K562 (cell line): Measurements from ENCODE around the gene FCRL6. TPM values are rescaled to one million over a fixed set of nuclear protein-coding genes. Genes with fewer than 3 reads are reported as not detected.

Source experiments
- BRF1 ChIP-seq: IDR thresholded peaks from 3 replicates; pipeline ENCODE4 v1.6.1; 2011; ENCODE audit warnings: borderline replicate concordance, mild to moderate bottlenecking; ENCODE audit not compliant: insufficient read length; ENCODE audit errors: extremely low read depth
- CC2D1A ChIP-seq: fragments of 450-650 bp; IDR thresholded peaks from 2 replicates; pipeline ENCODE4 v1.6.1; 2017; ENCODE audit warnings: mild to moderate bottlenecking
- CCAR2 ChIP-seq: fragments of 200-400 bp; formaldehyde crosslinking; IDR thresholded peaks from 2 replicates; pipeline ENCODE4 v1.6.1; 2017; ENCODE audit warnings: mild to moderate bottlenecking, low read depth, low read length
- FOXK2 ChIP-seq, 2 experiments: fragments of 450-650 bp; IDR thresholded peaks in 1 of 2; conservative IDR thresholded peaks in 1 of 2; 2 replicates each; pipeline ENCODE4 v1.6.1; 2016; ENCODE audit warnings: low read depth in 2 of 2, mild to moderate bottlenecking in 1 of 2
- HSF4 ChIP-seq: fragments of 250-450 bp; sonication (Bioruptor Pico); IDR thresholded peaks from 2 replicates; pipeline ENCODE4 v2.1.2; 2022; ENCODE audit warnings: mild to moderate bottlenecking, moderate library complexity, borderline replicate concordance
- KDM1A ChIP-seq, 2 experiments: fragments of 450-650 bp; IDR thresholded peaks; 2 replicates each; pipeline ENCODE4 v1.6.1; 2016; ENCODE audit warnings: mild to moderate bottlenecking in 2 of 2
- MAFG ChIP-seq: fragments of 450-650 bp; conservative IDR thresholded peaks from 2 replicates; pipeline ENCODE4 v1.6.1; 2016; ENCODE audit warnings: missing genetic modification characterization, missing compliant biosample characterization
- MED1 ChIP-seq: sonication (generic); formaldehyde crosslinking; IDR thresholded peaks from 2 replicates; pipeline ENCODE4 v1.8.1; 2023; ENCODE audit warnings: missing genetic modification reagents, borderline replicate concordance
- MEF2D ChIP-seq: conservative IDR thresholded peaks from 2 replicates; pipeline ENCODE4 v1.6.1; 2016; ENCODE audit warnings: low read depth, missing genetic modification characterization, missing compliant biosample characterization
- NFE2 ChIP-seq: IDR thresholded peaks from 2 replicates; pipeline ENCODE4 v1.6.1; 2014; ENCODE audit warnings: antibody characterized with exemption, low read depth
- PATZ1 ChIP-seq: fragments of 250-450 bp; sonication (Bioruptor Pico); IDR thresholded peaks from 2 replicates; pipeline ENCODE4 v1.5.0; 2020; ENCODE audit warnings: mild to moderate bottlenecking, borderline replicate concordance
- RFX1 ChIP-seq: fragments of 450-650 bp; IDR thresholded peaks from 2 replicates; pipeline ENCODE4 v1.6.1; 2016; ENCODE audit warnings: mild to moderate bottlenecking, moderate library complexity
- SAP30 ChIP-seq: fragments of 200-600 bp; sonication (generic); IDR thresholded peaks from 2 replicates; pipeline ENCODE4 v1.6.1; 2012; ENCODE audit warnings: borderline replicate concordance, low read depth, mild to moderate bottlenecking, moderate library complexity, low read length, control low read depth, inconsistent platforms; ENCODE audit not compliant: insufficient read depth, poor library complexity, severe bottlenecking
- TSC22D4 ChIP-seq: fragments of 450-650 bp; IDR thresholded peaks from 2 replicates; pipeline ENCODE4 v1.6.1; 2016; ENCODE audit warnings: missing genetic modification characterization, missing biosample characterization, control low read depth
- ZC3H4 ChIP-seq: sonication (generic); formaldehyde crosslinking; IDR thresholded peaks from 2 replicates; pipeline ENCODE4 v1.9.0; 2021; ENCODE audit warnings: missing genetic modification reagents, borderline replicate concordance
- ZFP1 ChIP-seq: fragments of 450-650 bp; formaldehyde crosslinking; IDR thresholded peaks from 2 replicates; pipeline ENCODE4 v1.4.0; 2020; ENCODE audit warnings: mild to moderate bottlenecking, mixed read lengths
- ZNF318 ChIP-seq, 2 experiments: fragments of 450-650 bp; IDR thresholded peaks; 2 replicates each; pipeline ENCODE4 v1.6.1; 2016; ENCODE audit warnings: mild to moderate bottlenecking in 2 of 2, borderline replicate concordance in 1 of 2, low read depth in 1 of 2, moderate library complexity in 1 of 2
- polyA plus RNA-seq, 8 experiments: library from polyadenylated mRNA; depleted of rRNA in 4 of 8; stranded (reverse) in 5 of 8; unstranded in 3 of 8; fragments of >200 nt; fragmentation: Nextera tagmentation in 2 of 8; fragmentation: Illumina TruSeq in 1 of 8; extraction: Ambion mirVana in 2 of 8; extraction: Trizol in 1 of 8; gene quantifications; 2 replicates each; pipeline versions ENCODE4 v1.2.1 to v1.2.3, GENCODE V29; 2011 to 2014; ENCODE audit warnings: inconsistent platforms in 1 of 8, missing spikeins in 1 of 8
- total RNA-seq, 7 experiments: library from RNA; depleted of rRNA in 6 of 7; stranded (reverse); fragments of >200 nt in 6 of 7; fragmentation: Illumina TruSeq in 2 of 7; extraction: Trizol in 2 of 7; gene quantifications; 2 replicates each; pipeline versions ENCODE4 v1.2.1 to v1.2.3, GENCODE V29; 2011 to 2021; ENCODE audit warnings: low replicate concordance in 1 of 7

The FCRL6 gene
- total and polyA plus RNA-seq, 9 of the 15 experiments (the other 6 are each of a cell fraction or from before 2014, with no cell fraction given), result not detected

- TF ChIP-seq ZC3H4 (CRISPR knock-in tag) (no peak), MED1 (no peak), TSC22D4 (tag) (no peak), MEF2D (tag) (no peak), ZNF318 (IDR thresholded peaks at IDR 0.05; ENCODE audit: borderline replicate concordance in 1 of 2, low read depth in 1 of 2) (no peak), CC2D1A (peak; percentile 68; the same call in 1 of the 2 replicates), MAFG (tag) (no peak), PATZ1 (CRISPR knock-in tag) (no peak), ZFP1 (CRISPR knock-in tag) (no peak), KDM1A (IDR thresholded peaks at IDR 0.05) (no peak), NFE2 (0 out of 2 replicates have a peak, but pooled peaks have one; percentile 16), RFX1 (peak; percentile 81), CCAR2 (no peak), BRF1 (no peak), SAP30 (peak; percentile 94), FOXK2 (conservative IDR thresholded peaks at IDR 0.05 in 1 of 2, IDR thresholded peaks at IDR 0.05 in 1 of 2; ENCODE audit: low read depth in 2 of 2) (peak; percentile 38 to 46; a peak in 2 of 4 replicates), HSF4 (CRISPR knock-in tag) (no peak)
Observed at GRCh38 chr1:159780583-159781582, 21.3 kb upstream of the FCRL6 start, which contains the start of gene DUSP23 (continued).
